ENCODE data around the gene SLC34A1. TPM values are rescaled to one million over a fixed set of nuclear protein-coding genes. Genes with fewer than 3 reads are reported as not detected.
A peak's percentile ranks its signal among the peaks of the same experiment; 100 is the strongest.

The SLC34A1 gene
- polyA plus RNA-seq, 3 donors, result not detected

DNA sequence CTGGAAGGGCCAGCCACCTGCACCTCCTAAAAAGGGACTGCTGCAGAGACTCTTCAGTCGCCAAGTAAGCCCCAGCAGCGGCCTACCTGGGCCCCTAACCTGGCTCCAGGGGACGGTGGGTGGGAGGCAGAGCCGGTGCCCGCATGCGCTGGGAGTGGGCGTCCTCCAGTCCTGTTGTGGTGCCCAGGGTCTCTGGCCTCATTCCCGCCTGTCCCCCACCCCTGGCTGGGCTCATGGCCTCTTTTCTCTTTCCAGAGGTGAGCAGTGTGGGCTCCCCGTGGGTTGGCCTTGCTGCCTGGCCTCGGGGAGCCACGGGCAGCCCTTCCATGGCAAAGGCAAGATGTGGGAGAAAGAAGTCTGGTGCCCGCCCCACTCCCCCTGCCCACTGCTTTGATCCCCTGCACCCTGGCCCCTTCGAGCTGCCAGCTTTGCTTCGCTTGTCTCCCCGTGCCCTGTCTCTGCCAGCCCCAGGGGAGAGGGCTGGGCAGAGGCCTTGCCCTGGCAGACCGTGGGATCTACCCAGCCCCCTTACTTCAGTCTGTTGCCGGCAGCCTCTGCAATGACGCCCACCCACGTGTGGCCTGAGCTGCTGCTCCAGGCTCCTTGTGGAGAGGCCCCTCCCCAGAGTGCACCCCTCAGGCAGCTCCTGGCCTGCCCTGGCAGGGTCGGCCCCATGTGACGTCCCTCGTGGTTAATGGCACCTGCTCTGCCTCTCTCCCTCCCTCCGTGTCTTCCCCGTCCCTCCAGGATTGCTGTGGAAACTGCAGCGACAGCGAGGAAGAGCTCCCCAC, 57.0 kb downstream of the SLC34A1 start:
- Histone ChIP-seq H3K27me3 (ENCODE audit: control insufficient read depth in 2 of 2, insufficient read depth in 2 of 2, low read length in 2 of 2) (no peaks in the 10 kb centered on the region), H3K4me3 (replicated peaks in 1 of 3; ENCODE audit: low read depth in 2 of 3, low read length in 3 of 3) (no peak overlapping the region), H3K79me2 (ENCODE audit: insufficient read depth, low read length) (peaks cover 4% of the 10 kb centered on the region), H2AFZ (ENCODE audit: insufficient read depth, low read depth, low read length, poor library complexity, severe bottlenecking) (no peak overlapping the region), H3K4me2 (replicated peaks; ENCODE audit: extremely low read depth, low read length, poor library complexity, severe bottlenecking) (no peak overlapping the region), H3K36me3 (replicated peaks in 1 of 2; ENCODE audit: control insufficient read depth in 1 of 2, insufficient read depth in 2 of 2, low read length in 2 of 2) (peaks cover 66 to 76% of the 10 kb centered on the region in 2 donors), H3K9ac (ENCODE audit: insufficient read depth, low read length, poor library complexity, severe bottlenecking) (no peak overlapping the region), H4K20me1 (ENCODE audit: insufficient read depth, low read length) (peaks cover 100% of the 10 kb centered on the region), H3K27ac (ENCODE audit: low read depth in 1 of 2, low read length in 2 of 2) (no peak overlapping the region), H3K9me3 (replicated peaks in 1 of 2; ENCODE audit: control insufficient read depth in 1 of 2, insufficient read depth in 1 of 2, low read length in 2 of 2) (no peaks in the 10 kb centered on the region), H3K4me1 (ENCODE audit: control insufficient read depth in 1 of 2, insufficient read depth in 2 of 2, low read length in 2 of 2) (peaks cover 19 to 30% of the 10 kb centered on the region in 2 donors)
- peak overlapping the region in 1 of 7 donors; percentile 12 for H3K27ac Mint-ChIP-seq
- intact Hi-C loops (cut with micrococcal nuclease), result no loop called here
- H3K4me1 Mint-ChIP-seq, result peaks cover 32% of the 10 kb centered on the region
- H3K4me3 Mint-ChIP-seq, result no peak overlapping the region
- WGBS (ENCODE audit: insufficient coverage), result 87% methylated on average over 18 of the region's 26 CpGs
- H3K9me3 Mint-ChIP-seq, result peaks cover 0 to 3% (median 0%) of the 10 kb centered on the region in 7 donors
- H3K36me3 Mint-ChIP-seq, result peaks cover 64 to 71% of the 10 kb centered on the region in 2 donors
- TF ChIP-seq, protein P1, sequence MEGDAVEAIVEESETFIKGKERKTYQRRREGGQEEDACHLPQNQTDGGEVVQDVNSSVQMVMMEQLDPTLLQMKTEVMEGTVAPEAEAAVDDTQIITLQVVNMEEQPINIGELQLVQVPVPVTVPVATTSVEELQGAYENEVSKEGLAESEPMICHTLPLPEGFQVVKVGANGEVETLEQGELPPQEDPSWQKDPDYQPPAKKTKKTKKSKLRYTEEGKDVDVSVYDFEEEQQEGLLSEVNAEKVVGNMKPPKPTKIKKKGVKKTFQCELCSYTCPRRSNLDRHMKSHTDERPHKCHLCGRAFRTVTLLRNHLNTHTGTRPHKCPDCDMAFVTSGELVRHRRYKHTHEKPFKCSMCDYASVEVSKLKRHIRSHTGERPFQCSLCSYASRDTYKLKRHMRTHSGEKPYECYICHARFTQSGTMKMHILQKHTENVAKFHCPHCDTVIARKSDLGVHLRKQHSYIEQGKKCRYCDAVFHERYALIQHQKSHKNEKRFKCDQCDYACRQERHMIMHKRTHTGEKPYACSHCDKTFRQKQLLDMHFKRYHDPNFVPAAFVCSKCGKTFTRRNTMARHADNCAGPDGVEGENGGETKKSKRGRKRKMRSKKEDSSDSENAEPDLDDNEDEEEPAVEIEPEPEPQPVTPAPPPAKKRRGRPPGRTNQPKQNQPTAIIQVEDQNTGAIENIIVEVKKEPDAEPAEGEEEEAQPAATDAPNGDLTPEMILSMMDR (IDR thresholded peaks at IDR 0.05), result no peak
- no peak for DNase-seq
- peaks cover 7 to 9% (median 9%) of the 10 kb centered on the region in 3 donors for H3K27me3 Mint-ChIP-seq (ENCODE audit: low read depth in 3 of 3)

DNA sequence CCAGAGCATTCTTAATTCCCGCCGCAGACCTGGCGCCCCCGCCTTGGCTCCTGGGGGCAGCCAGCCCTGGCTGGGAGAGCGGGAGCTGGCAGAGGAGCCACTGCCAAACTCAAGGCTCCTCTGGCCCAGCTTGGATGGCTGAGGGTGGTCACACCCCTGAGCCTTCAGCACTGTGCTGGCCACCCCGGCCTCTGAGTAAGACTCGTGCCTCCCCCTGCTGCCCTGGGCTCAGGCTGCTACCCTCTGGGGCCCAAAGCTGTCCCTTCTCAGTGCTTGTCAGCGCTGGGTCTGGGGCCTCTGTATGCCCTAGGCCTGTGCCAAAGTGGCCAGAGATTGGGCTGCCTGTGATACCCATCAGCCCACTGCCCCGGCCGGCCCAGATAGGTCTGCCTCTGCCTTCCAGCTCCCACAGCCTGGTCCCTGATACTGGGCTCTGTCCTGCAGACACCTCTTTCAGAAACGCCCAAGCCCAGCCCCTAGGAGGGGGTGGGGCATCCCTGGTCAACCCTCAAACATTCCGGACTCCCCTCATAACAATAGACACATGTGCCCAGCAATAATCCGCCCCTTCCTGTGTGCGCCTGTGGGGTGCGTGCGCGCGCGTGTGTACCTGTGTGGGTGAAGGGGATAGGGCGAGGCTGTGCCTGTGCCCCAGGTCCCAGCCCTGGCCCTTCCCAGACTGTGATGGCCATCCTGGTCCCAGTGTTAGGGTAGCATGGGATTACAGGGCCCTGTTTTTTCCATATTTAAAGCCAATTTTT, 58.0 kb downstream of the SLC34A1 start:
- H3K4me2 ChIP-seq (replicated peaks; ENCODE audit: extremely low read depth, low read length, poor library complexity, severe bottlenecking), result no peak overlapping the region
- no peaks in the 10 kb centered on the region for H3K79me2 ChIP-seq (ENCODE audit: insufficient read depth, low read length)
- H3K36me3 ChIP-seq (replicated peaks in 1 of 2; ENCODE audit: control insufficient read depth in 1 of 2, insufficient read depth in 2 of 2, low read length in 2 of 2), result peaks cover 57 to 66% of the 10 kb centered on the region in 2 donors
- peak overlapping the region in 1 of 7 donors; percentile 43 for H3K27ac Mint-ChIP-seq
- H2AFZ ChIP-seq (ENCODE audit: insufficient read depth, low read depth, low read length, poor library complexity, severe bottlenecking), result no peak overlapping the region
- H3K27me3 ChIP-seq (ENCODE audit: control insufficient read depth in 2 of 2, insufficient read depth in 2 of 2, low read length in 2 of 2), result no peaks in the 10 kb centered on the region
- DNase-seq, result no peak
- peaks cover 92% of the 10 kb centered on the region for H4K20me1 ChIP-seq (ENCODE audit: insufficient read depth, low read length)
- H3K4me1 ChIP-seq (ENCODE audit: control insufficient read depth in 1 of 2, insufficient read depth in 2 of 2, low read length in 2 of 2), result peaks cover 23 to 41% of the 10 kb centered on the region in 2 donors
- intact Hi-C loops (cut with micrococcal nuclease), result no loop called here
- H3K9ac ChIP-seq (ENCODE audit: insufficient read depth, low read length, poor library complexity, severe bottlenecking), result no peak overlapping the region
- peaks cover 0 to 3% (median 0%) of the 10 kb centered on the region in 7 donors for H3K9me3 Mint-ChIP-seq
- peaks cover 7 to 10% (median 8%) of the 10 kb centered on the region in 3 donors for H3K27me3 Mint-ChIP-seq (ENCODE audit: low read depth in 3 of 3)
- peaks cover 32% of the 10 kb centered on the region for H3K4me1 Mint-ChIP-seq
- WGBS (ENCODE audit: insufficient coverage), result 94% methylated on average over 11 of the region's 20 CpGs
- no peak overlapping the region for H3K4me3 Mint-ChIP-seq
- H3K9me3 ChIP-seq (replicated peaks in 1 of 2; ENCODE audit: control insufficient read depth in 1 of 2, insufficient read depth in 1 of 2, low read length in 2 of 2), result no peaks in the 10 kb centered on the region
- no peak overlapping the region for H3K27ac ChIP-seq (ENCODE audit: low read depth in 1 of 2, low read length in 2 of 2)
- no peak overlapping the region for H3K4me3 ChIP-seq (replicated peaks in 1 of 3; ENCODE audit: low read depth in 2 of 3, low read length in 3 of 3)
- peaks cover 54 to 61% of the 10 kb centered on the region in 2 donors for H3K36me3 Mint-ChIP-seq
- TF ChIP-seq, protein P1 (IDR thresholded peaks at IDR 0.05), result no peak

Data from CD14-positive monocyte (primary cell).